ENCODE measurements around the gene SLIT3.

Gene SLIT3

GRCh38 chr5:168796000-168796399 is 504.9 kb downstream of the SLIT3 start:
- no peak for DNase-seq (ENCODE audit: low spot score)

DNA sequence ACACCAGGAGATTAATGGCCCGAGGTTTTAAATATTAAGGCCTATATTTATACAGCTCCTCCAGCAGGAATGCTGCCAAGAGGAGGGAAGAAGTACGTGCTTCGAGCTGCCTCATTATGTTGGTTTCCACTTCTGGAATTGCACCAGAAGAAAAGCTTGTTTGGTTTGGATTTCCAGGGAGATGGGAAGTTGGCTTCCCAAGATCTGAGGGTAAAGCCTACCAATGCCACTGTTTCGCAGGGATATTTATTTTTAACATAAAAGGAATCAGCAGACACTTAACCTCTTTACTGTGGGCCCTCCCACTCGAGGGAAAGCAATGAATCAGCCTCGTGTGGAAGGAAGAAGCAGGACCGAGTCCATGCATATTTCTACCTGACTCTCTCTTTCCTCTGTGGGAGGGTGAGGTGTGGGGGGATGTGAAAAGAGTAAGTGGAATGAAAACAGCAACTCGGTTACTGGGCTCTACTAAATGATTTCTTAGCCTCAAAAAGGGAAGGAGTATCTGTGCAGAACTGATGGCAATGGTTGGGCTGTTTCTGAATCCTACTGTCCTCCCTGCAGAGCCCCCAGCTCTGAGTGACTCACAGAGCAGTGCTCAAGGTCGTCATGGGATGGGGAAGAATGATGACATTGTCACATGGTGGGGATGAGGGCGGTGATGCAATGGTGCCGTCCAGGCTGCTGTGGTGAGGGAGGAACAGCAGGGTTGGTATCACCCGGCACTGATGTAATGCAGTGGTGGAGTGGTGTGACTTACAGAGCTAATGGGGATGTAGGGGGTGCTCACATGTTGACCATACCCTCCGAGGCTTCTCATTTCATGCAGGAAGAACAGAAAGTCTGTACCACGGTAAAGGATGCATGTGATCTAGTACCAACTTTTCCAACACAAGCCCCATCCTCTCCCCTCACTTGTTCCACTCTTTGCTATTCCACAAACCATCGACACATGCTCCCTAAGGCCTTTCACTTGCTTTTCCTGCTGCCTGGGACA is 506.8 kb downstream of the SLIT3 start:
- peak; percentile 49 for DNase-seq (ENCODE audit: low spot score)

- no peak for DNase-seq (ENCODE audit: low spot score)
Observed at GRCh38 chr5:168792678-168793077, 508.3 kb downstream of the SLIT3 start.

DNA sequence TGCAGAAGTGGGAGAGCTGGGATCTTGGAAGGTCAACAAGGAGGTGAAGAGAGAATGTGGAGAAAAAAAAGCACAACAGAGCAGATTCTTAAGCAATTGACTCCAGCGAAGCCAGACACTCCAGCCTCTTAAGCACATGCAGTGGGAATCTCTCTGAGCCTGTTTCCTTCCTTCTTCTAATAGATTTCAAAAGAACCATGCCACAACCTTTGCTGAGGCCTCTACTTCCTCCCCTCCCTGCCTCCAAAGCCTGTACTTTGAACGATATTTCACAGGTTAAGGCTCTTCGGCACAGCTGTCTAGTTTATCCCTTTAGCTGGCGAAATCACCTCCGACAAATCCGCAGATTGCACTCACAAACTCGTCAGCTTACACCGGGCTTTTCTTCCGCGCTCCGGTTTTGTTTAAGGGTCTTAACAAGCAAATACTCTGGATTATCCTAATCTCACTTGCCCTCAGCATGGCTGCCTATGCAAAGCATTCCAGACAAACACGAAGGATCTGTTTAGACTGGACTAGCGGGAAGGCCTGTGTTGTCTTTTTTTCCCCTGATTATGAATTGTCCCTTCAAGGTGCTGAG is 510.2 kb downstream of the SLIT3 start:
- DNase-seq (ENCODE audit: low spot score): no peak

- no peak for DNase-seq (ENCODE audit: low spot score)
Observed at GRCh38 chr5:168790002-168790635, 510.8 kb downstream of the SLIT3 start.

DNA sequence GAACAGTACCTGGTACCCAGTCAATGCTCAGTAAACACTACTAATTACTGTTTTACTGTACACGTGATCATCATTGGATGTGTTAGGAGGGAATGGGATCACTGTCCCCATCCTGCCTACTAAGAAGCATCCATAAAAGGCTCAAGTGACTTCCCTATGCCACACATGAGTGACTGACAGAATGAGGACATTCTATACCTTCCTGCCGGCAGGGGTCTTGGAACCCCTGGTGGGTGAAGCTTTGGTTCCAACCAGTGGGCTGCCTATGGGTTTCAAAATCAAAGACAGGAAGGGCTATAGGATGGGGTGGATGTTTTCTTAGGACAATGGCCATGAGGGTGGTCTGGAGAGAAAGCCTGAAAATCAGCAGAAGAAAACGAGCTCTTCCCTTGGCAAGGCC is 512.2 kb downstream of the SLIT3 start:
- DNase-seq (ENCODE audit: low spot score): no peak

DNA sequence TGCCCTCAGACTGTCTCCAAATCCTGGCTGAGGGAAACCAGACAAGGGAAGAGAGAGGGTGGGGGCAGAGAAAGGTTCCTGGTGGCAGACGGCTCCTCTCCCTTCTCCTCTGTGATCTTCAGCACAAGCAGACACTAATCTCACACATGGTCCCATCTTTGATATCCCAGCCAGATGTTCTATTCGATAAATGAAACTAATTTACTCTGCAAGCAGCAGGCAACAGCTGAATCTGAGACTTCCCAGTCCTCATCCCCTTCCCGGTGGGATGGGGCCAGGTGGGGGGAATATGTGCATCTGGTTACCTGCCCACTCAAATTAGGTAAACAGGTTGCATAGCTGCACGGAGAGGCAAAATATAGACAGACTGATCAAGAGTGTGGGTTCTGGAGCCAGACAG is 512.8 kb downstream of the SLIT3 start:
- no peak for DNase-seq (ENCODE audit: low spot score)

- DNase-seq (ENCODE audit: low spot score): no peak
Observed at GRCh38 chr5:168786147-168786546, 514.8 kb downstream of the SLIT3 start.

- no peak for DNase-seq (ENCODE audit: low spot score)
Observed at GRCh38 chr5:168784454-168784853, 516.5 kb downstream of the SLIT3 start.

GRCh38 chr5:168781941-168782571 is 518.9 kb downstream of the SLIT3 start:
- DNase-seq (ENCODE audit: low spot score): no peak

DNA sequence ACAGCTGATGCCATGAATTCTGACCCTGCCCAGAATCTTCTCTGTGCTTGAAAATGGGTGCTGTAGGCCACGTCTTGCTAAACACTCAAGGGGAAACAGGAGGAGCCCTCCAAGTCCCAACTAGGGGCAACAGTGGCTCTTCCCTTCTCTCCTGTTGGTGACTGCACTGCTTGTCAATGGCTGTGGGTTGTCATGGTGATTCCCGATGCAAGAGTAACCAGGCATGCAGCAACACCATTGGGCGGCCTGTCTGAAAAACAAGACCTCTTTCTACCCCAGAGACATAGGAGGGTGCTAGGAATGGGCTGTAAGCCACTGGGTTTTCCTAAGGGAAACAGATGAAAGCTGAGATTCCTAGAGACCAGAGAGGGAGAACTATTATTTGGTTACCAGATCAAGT is 520.1 kb downstream of the SLIT3 start:
- no peak for DNase-seq (ENCODE audit: low spot score)

DNA sequence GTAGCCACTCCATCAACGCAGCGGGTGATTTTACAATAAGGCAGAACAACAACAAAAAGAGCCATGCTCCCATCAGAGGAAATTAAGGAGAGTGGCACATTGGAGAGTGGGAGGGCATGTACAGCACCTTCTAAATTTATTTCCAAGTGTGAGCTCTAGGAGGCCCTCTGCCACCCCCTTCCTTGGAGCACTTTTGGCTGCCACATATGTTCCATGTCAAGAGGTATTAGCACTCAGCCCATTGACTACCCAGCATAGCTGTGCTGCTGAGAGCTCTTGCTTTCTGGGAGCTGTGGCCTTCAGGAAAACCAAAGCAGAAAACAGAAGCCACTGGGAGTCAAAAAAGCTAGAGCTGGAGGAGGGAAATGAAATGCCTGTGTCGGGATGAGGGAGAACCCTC is 521.6 kb downstream of the SLIT3 start:
- DNase-seq (ENCODE audit: low spot score): no peak

DNA sequence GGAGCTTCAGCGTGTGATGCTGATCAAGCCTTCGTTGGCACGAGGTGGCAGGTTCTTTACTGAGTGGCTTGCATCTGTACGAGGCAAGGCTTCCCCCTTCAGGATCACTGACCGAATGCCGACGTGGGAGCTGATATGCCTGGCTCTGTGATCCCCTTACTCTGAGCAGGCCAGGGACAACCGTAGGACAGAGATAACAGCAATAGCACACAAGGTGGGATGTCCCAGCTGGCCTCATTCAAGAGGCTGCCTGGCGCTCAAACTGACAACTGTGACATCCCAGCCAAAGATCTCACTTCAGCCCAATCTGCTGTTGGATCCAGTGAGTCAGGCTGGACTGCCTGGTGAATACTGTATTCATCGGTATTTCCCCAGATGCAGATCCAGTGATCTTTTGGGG is 522.4 kb downstream of the SLIT3 start:
- DNase-seq (ENCODE audit: low spot score): no peak

DNA sequence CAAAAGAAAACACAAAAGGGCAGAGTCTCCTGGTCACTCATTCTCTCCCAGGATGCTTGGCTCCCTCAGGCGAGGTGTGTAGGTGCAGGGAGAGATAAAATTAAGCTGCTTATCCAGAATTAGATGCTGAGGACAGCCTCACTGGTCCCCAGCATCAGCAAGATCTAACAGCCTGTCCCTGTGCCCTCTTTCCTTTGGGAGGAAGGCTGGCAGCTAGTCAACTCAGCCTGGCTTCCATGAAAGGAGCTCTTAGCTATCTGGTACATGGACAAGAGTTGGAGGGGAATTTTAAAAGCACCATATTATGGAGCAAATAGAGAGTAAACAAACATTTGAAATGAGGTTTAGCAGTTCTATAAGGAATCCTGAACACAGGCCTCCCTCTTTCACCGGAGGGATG is 523.3 kb downstream of the SLIT3 start:
- DNase-seq (ENCODE audit: low spot score): no peak

- DNase-seq (ENCODE audit: low spot score): peak; percentile 37
Observed at GRCh38 chr5:168776070-168776469, 524.9 kb downstream of the SLIT3 start.

GRCh38 chr5:168773226-168773625 is 527.7 kb downstream of the SLIT3 start:
- DNase-seq (ENCODE audit: low spot score): no peak

GRCh38 chr5:168772316-168772961 is 528.5 kb downstream of the SLIT3 start:
- no peak for DNase-seq (ENCODE audit: low spot score)

GRCh38 chr5:168771678-168772077 is 529.3 kb downstream of the SLIT3 start:
- DNase-seq (ENCODE audit: low spot score): no peak

- DNase-seq (ENCODE audit: low spot score): no peak
Observed at GRCh38 chr5:168770996-168771395, 529.9 kb downstream of the SLIT3 start.

DNA sequence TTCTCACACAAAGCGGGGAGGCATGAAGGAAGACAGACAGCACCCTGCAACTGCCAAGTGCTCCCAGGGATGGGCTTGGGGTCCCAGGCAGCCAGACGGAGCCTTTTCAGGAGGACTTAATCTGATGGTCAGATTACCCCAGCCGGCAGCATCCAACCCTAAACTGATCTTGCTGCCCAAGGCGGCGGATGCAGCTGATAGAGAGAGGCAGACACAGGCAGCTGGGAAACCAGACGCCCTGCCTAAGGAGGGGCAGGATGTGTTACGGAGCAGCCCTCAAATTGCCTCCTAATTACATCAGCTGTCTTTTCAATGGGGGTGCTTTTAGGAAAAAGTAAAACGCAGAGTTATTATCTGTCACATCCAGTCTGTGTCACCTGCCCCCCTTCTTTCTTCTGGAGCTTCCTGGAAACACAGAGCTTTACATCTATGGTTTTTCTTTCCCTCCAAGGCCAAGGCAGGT is 530.9 kb downstream of the SLIT3 start:
- no peak for DNase-seq (ENCODE audit: low spot score)

DNA sequence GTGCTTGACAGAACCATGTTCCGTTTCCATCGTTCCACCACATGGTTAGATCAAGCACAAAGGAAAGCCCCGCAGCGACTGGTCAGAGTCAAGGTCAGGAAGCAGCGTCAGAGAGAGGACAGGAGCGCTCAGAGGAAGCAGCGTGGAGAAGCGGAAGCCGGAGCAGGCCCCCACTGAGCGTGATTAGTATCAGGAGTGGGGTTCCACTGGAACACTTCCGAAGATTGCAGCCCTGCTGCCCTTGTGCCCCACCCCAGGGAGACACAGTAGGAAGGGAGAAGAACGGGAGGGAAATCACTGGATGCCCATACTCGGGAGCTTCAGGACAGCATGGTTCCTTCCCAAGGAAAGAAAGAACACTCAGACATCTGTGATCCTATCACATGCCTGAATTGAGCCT is 532.8 kb downstream of the SLIT3 start:
- no peak for DNase-seq (ENCODE audit: low spot score)

- DNase-seq (ENCODE audit: low spot score): peak; percentile 77
Observed at GRCh38 chr5:168766426-168766700, 534.6 kb downstream of the SLIT3 start.

All from pons (tissue), 1 donor.